ENCODE measurements around the gene GOLGA8B.
"Not testable (repeated sequence)": the region's sequence is repeated elsewhere in the genome, so short reads cannot be mapped to it uniquely, and the experiment has no call there.

- TF ChIP-seq, protein P1, sequence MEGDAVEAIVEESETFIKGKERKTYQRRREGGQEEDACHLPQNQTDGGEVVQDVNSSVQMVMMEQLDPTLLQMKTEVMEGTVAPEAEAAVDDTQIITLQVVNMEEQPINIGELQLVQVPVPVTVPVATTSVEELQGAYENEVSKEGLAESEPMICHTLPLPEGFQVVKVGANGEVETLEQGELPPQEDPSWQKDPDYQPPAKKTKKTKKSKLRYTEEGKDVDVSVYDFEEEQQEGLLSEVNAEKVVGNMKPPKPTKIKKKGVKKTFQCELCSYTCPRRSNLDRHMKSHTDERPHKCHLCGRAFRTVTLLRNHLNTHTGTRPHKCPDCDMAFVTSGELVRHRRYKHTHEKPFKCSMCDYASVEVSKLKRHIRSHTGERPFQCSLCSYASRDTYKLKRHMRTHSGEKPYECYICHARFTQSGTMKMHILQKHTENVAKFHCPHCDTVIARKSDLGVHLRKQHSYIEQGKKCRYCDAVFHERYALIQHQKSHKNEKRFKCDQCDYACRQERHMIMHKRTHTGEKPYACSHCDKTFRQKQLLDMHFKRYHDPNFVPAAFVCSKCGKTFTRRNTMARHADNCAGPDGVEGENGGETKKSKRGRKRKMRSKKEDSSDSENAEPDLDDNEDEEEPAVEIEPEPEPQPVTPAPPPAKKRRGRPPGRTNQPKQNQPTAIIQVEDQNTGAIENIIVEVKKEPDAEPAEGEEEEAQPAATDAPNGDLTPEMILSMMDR (IDR thresholded peaks at IDR 0.05) = not testable (repeated sequence)
- not testable (repeated sequence) for TF ChIP-seq POLR2AphosphoS5 (IDR thresholded peaks at IDR 0.05); POLR2A (IDR thresholded peaks at IDR 0.05; ENCODE audit: low read depth)
Measured at GRCh38 chr15:34572921-34573320, 10.5 kb downstream of the GOLGA8B start.

All from esophagus muscularis mucosa (tissue), 3 donors.